MM.1S (cell line): ENCODE data around the gene PPM1A.

Experiments
- DNase-seq: peaks from one replicate; pipeline ENCODE4 v3.0.0-alpha.2; 2015
- H2AFZ ChIP-seq: fragments of 300-600 bp; sonication (generic); 2 replicates; pipeline ENCODE4 v1.6.0; 2016; ENCODE audit warnings: antibody characterized with exemption, low read length
- H3F3A ChIP-seq: fragments of 300-600 bp; sonication (generic); 2 replicates; pipeline ENCODE4 v1.6.1; 2016; ENCODE audit warnings: mild to moderate bottlenecking, antibody characterized with exemption, low read length, moderate library complexity, mixed read lengths; ENCODE audit not compliant: insufficient read depth
- H3K27ac ChIP-seq: fragments of 300-600 bp; sonication (generic); 2 replicates; pipeline ENCODE4 v1.5.1; 2016; ENCODE audit warnings: mild to moderate bottlenecking, low read length
- H3K27me3 ChIP-seq: fragments of 300-600 bp; sonication (generic); replicated peaks from 2 replicates; pipeline ENCODE4 v1.6.0; 2016; ENCODE audit warnings: low read length; ENCODE audit not compliant: insufficient read depth
- H3K36me3 ChIP-seq: fragments of 300-600 bp; sonication (generic); replicated peaks from 2 replicates; pipeline ENCODE4 v1.6.1; 2016; ENCODE audit warnings: mild to moderate bottlenecking, low read length, mixed read lengths; ENCODE audit not compliant: insufficient read depth
- H3K4me1 ChIP-seq: fragments of 300-600 bp; sonication (generic); 2 replicates; pipeline ENCODE4 v1.6.1; 2016; ENCODE audit warnings: low read length, mixed read lengths
- H3K4me2 ChIP-seq: fragments of 300-600 bp; sonication (generic); 2 replicates; pipeline ENCODE4 v1.6.0; 2016; ENCODE audit warnings: low read depth, low read length
- H3K4me3 ChIP-seq: fragments of 300-600 bp; sonication (generic); 2 replicates; pipeline ENCODE4 v1.5.1; 2016; ENCODE audit warnings: low read length, mixed read lengths
- H3K79me2 ChIP-seq: fragments of 300-600 bp; sonication (generic); 2 replicates; pipeline ENCODE4 v1.6.1; 2016; ENCODE audit warnings: mixed run types, low read length, mixed read lengths
- H3K9ac ChIP-seq: fragments of 300-600 bp; sonication (generic); 2 replicates; pipeline ENCODE4 v1.6.1; 2016; ENCODE audit warnings: low read length, mixed read lengths
- H3K9me2 ChIP-seq: fragments of 300-600 bp; sonication (generic); replicated peaks from 2 replicates; pipeline ENCODE4 v1.6.1; 2016; ENCODE audit warnings: mild to moderate bottlenecking, low read length, mixed read lengths; ENCODE audit not compliant: insufficient read depth
- H3K9me3 ChIP-seq: fragments of 300-600 bp; sonication (generic); replicated peaks from 2 replicates; pipeline ENCODE4 v1.6.1; 2016; ENCODE audit warnings: mild to moderate bottlenecking, low read length, mixed read lengths; ENCODE audit not compliant: insufficient read depth
- H4K20me1 ChIP-seq: fragments of 300-600 bp; sonication (generic); 2 replicates; pipeline ENCODE4 v1.6.1; 2016; ENCODE audit warnings: mild to moderate bottlenecking, low read length, moderate library complexity, mixed read lengths; ENCODE audit not compliant: insufficient read depth
- EZH2 ChIP-seq: fragments of 300-600 bp; sonication (generic); optimal IDR thresholded peaks from 2 replicates; pipeline ENCODE3; 2017; ENCODE audit warnings: low read depth, mild to moderate bottlenecking, antibody characterized with exemption, low read length, mixed read lengths
- EZH2phosphoT487 ChIP-seq: fragments of 300-600 bp; sonication (generic); IDR thresholded peaks from 2 replicates; pipeline ENCODE4 v1.6.1; 2018; ENCODE audit warnings: antibody characterized with exemption, low read length
- TF ChIP-seq, protein P1 (sequence below): fragments of 300-600 bp; sonication (generic); IDR thresholded peaks from 2 replicates; pipeline ENCODE4 v1.5.1; 2016; ENCODE audit warnings: antibody characterized with exemption, low read length, mixed read lengths

Gene PPM1A

DNA sequence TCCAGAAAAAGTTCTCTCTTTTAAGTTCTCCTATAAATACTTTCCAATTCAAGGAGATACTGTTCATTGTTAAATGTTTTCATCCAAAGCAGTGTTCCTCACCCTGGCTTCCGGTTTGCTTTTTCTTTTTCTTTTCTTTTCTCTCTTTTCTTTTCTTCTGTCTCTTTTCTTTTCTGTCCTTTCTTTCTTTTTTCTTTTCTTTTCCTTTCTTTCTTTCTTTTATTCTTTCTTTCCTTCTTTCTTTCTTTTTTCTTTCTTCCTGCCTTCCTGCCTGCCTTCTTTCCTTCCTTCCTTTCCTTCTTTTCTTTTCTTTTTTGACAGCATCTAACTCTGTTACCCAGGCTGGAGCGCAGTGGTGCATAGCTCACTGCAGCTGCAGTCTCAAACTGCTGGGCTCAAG is 75.8 kb downstream of the PPM1A start:
- Histone ChIP-seq H3K9me3 (no peaks in the 10 kb centered on the region), H3K9me2 (no peaks in the 10 kb centered on the region), H3K4me3 (no peak overlapping the region), H2AFZ (no peak overlapping the region), H4K20me1 (no peaks in the 10 kb centered on the region), H3K27me3 (no peaks in the 10 kb centered on the region), H3K4me1 (0 out of 2 replicates have a peak, but pooled peaks cover 3% of the 10 kb centered on the region), H3K9ac (no peak overlapping the region), H3K36me3 (no peaks in the 10 kb centered on the region), H3K27ac (no peak overlapping the region), H3F3A (no peaks in the 10 kb centered on the region), H3K4me2 (no peak overlapping the region), H3K79me2 (no peaks in the 10 kb centered on the region)
- no peak for TF ChIP-seq EZH2
- TF ChIP-seq EZH2phosphoT487 = no peak
- TF ChIP-seq, protein P1, sequence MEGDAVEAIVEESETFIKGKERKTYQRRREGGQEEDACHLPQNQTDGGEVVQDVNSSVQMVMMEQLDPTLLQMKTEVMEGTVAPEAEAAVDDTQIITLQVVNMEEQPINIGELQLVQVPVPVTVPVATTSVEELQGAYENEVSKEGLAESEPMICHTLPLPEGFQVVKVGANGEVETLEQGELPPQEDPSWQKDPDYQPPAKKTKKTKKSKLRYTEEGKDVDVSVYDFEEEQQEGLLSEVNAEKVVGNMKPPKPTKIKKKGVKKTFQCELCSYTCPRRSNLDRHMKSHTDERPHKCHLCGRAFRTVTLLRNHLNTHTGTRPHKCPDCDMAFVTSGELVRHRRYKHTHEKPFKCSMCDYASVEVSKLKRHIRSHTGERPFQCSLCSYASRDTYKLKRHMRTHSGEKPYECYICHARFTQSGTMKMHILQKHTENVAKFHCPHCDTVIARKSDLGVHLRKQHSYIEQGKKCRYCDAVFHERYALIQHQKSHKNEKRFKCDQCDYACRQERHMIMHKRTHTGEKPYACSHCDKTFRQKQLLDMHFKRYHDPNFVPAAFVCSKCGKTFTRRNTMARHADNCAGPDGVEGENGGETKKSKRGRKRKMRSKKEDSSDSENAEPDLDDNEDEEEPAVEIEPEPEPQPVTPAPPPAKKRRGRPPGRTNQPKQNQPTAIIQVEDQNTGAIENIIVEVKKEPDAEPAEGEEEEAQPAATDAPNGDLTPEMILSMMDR = no peak
- no peak for DNase-seq

DNA sequence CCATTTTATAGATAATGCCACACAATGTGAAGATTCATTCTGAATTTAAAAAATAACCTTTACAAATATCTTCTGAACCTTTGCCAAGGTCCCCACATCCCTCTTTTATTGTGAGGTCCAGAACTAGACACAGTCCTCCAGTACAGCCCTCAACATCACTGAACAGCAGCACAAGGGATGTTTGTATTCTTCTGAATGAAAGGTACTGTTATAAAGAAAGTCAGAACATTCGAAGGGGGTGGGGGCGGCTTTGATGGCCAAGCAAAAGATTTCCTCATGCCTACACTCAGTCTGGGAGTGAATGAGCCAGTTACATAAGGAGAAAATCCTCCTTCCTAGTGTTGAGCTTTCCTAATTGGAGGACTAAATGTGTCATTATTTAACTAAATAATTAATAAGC is 77.3 kb downstream of the PPM1A start:
- peaks cover 3% of the 10 kb centered on the region; the same call in 1 of the 2 replicates for H3F3A ChIP-seq
- no peak overlapping the region for H2AFZ ChIP-seq
- no peaks in the 10 kb centered on the region for H3K36me3 ChIP-seq
- no peak for DNase-seq
- H3K27ac ChIP-seq = no peak overlapping the region
- no peak overlapping the region for H3K9ac ChIP-seq
- H4K20me1 ChIP-seq = no peaks in the 10 kb centered on the region
- no peak overlapping the region for H3K4me3 ChIP-seq
- H3K27me3 ChIP-seq = no peaks in the 10 kb centered on the region
- H3K4me2 ChIP-seq = no peak overlapping the region
- TF ChIP-seq EZH2phosphoT487 (no peak), EZH2 (no peak)
- TF ChIP-seq, protein P1 = no peak
- H3K9me2 ChIP-seq = no peaks in the 10 kb centered on the region
- H3K4me1 ChIP-seq = 0 out of 2 replicates have a peak, but pooled peaks cover 3% of the 10 kb centered on the region
- no peaks in the 10 kb centered on the region for H3K9me3 ChIP-seq
- H3K79me2 ChIP-seq = no peaks in the 10 kb centered on the region

DNA sequence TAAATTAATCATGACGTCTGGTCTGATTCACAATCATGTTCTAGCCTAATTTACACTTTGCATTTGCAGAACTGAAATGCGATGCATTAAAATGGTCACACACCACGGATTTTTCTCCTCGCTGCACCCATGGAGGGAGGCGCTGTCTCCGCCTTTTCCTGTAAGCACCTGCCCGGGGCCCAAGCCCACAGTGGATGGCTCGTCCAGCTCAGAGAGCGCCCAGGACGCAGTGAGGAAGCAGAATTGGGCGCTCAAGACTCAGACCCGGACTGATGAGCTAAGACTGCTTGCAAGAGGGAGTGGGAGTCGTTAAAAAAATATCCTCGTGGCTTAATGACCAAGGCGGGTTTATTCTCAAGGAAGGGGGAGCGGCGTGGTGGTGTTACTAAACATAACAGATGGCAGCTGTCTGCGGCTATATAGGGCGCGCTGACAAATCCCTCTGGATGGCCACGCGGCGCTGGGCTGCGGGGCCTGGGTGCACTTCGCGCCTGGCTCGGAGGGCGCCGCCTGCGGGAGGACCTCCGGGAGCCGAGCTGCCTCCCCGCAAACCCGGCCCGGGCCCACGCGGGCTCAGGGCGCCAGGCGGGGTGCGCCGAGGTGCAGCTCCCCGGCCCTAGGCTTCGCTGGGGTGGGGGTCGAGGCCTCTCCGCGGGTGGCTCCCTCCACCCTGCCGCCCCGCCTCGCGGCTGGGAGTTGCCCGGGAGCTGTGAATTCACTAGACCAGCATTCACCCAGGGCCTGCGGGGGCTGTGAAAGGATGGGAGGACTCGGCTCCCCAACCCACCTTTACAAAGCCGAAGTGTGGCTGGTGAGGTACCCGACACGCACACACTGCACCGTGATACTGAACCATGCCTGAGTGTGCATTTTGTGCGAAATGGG is 78.7 kb downstream of the PPM1A start:
- peak; percentile 37 for DNase-seq
- peaks cover 7% of the 10 kb centered on the region; the same call in 1 of the 2 replicates for H3F3A ChIP-seq
- peak overlapping the region; percentile 63 for H3K4me3 ChIP-seq
- no peaks in the 10 kb centered on the region for H3K9me3 ChIP-seq
- H3K4me1 ChIP-seq = 0 out of 2 replicates have a peak, but pooled peaks cover 3% of the 10 kb centered on the region
- H3K36me3 ChIP-seq = no peaks in the 10 kb centered on the region
- no peaks in the 10 kb centered on the region for H3K9me2 ChIP-seq
- H3K27me3 ChIP-seq = no peaks in the 10 kb centered on the region
- no peak for TF ChIP-seq EZH2phosphoT487
- TF ChIP-seq EZH2 = no peak
- TF ChIP-seq, protein P1 = no peak
- H3K27ac ChIP-seq = peak overlapping the region; percentile 29; the same call in 1 of the 2 replicates
- no peaks in the 10 kb centered on the region for H3K79me2 ChIP-seq
- peak overlapping the region; percentile 63 for H2AFZ ChIP-seq
- no peaks in the 10 kb centered on the region for H4K20me1 ChIP-seq
- H3K9ac ChIP-seq = peak overlapping the region; percentile 68; the same call in 1 of the 2 replicates
- H3K4me2 ChIP-seq = peak overlapping the region; percentile 68
